Tibial nerve (tissue), 4 donors: ENCODE measurements around the gene TENM3.

Source experiments
- CTCF ChIP-seq, 5 experiments: fragments of 200-600 bp in 3 of 5; fragments of 450-650 bp in 2 of 5; sonication (generic) in 3 of 5; IDR thresholded peaks; one replicate each; pipeline ENCODE4 v1.5.1; 2016 to 2019; ENCODE audit warnings: antibody characterized with exemption in 5 of 5, mild to moderate bottlenecking in 3 of 5, moderate library complexity in 2 of 5
- EP300 ChIP-seq, 2 donors: sonication (generic); formaldehyde crosslinking; IDR thresholded peaks; one replicate each; pipeline ENCODE4 v1.6.1; 2017; ENCODE audit warnings: antibody characterized with exemption in 2 of 2, mild to moderate bottlenecking in 1 of 2
- POLR2A ChIP-seq, 2 donors: fragments of 450-650 bp; IDR thresholded peaks; one replicate each; pipeline ENCODE4 v1.6.1; 2017; ENCODE audit warnings: antibody characterized with exemption in 2 of 2, mild to moderate bottlenecking in 2 of 2, moderate library complexity in 2 of 2

DNA sequence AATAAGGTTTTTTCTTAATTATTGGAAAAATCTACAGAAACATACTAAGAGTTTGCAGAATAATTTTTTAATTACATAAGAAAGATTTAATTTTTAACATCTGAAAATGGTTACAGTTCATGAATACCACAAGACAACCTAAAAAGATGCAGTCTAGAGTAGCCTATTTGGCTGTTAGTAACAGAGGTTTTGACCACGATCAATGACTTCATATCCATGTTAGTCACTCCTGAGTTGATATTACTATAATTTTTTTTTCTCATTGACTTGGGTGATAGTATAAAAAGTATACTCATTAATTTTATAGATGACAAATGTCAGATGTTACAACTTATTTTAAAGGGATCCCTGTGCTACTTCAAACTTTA is 401.5 kb downstream of the TENM3 start:
- no peak for TF ChIP-seq CTCF (IDR thresholded peaks at IDR 0.05)
- TF ChIP-seq POLR2A (IDR thresholded peaks at IDR 0.05), result no peak
- no peak for TF ChIP-seq EP300 (IDR thresholded peaks at IDR 0.05)
